ENCODE measurements around the gene ANKMY1. TPM values are rescaled to one million over a fixed set of nuclear protein-coding genes. Genes with fewer than 3 reads are reported as not detected.
A peak's percentile ranks its signal among the peaks of the same experiment; 100 is the strongest.

The ANKMY1 gene
- total RNA-seq, 2 donors from 2014 or later = 18.5 to 19.9 TPM

DNA sequence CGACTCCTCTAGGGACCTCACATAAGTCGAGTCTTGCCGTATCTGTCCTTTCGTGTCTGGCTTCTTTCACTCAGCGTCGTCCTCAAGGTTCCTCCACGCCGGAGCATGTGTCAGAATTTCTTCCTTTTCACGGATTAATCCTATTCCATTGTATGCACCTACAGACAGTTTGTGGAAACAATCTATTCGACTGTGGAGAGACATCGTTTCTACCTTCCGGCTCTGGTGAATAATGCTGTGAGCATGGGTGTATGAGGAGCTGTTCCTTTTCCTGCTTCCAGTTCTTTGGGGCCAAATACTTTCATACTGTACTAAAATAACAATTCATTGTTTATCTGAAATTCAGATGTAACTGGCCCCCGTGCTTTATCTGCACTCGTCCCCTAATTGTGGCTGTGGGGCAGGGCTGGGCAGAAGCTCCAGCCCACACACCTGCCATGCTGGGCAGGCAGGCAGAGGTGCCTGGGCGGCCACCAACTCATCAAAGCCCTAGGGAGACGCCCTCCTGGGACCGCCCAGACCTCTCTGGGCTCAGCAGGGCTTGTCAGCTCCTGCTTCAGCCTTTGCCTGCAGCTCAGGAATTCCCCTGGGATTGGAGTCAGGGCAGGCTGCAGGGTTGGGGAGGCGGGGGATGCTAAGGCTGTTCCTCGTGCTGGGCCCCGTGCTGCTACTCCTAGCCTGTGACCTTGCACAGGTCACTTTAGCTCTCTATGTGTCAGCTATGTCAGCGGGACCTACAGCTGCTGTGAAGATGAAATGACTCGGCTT, 107.8 kb downstream of the ANKMY1 start:
- no peak for DNase-seq
- ATAC-seq = no peak
- intact Hi-C loops (cut with DNase I, micrococcal nuclease) = no loop called here

DNA sequence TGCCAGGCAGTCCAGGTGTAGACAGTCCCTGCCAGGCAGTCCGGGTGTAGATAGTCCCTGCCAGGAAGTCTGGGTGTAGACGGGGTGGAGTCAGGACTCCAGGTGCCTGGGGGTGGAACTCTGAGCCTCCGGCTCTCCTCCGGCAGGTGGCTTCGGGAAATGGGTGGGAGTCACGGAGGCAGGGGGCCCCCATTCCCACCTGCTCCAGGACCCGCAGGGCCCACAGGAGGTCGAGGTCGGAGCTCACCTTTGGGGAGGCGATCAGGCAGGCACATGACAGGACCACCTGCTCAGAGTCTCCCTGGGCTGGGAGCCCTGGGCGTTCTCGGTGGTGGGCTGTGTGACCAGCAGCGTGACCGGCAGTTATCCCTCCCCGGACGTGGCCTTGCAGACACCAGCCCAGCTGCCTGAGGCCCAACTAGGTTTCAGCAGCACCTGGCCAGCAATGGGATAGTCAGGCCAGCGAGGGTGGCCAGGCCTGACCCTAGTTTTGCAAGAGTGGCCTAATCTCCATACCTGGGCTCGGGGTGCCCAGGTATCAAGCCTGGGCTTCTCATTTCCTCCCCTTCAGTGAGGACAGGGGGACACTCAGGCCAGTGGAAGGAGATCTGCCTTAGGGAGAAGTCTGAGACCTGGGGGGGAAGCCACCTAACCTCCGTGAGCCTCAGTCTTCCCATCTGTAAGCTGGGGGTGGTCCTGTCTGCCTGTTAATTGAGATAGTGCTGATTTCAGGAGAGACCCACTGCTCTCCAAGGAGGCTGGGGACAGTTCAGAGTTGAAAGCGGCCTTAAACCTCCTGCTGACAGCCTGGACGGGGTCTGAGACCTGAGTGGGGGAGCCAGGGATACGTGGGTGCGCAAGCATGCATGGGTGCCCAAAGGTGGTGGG, 109.2 kb downstream of the ANKMY1 start:
- intact Hi-C loops (cut with DNase I, micrococcal nuclease) = no loop called here
- DNase-seq (no peak), ATAC-seq (peak; percentile 41)

DNA sequence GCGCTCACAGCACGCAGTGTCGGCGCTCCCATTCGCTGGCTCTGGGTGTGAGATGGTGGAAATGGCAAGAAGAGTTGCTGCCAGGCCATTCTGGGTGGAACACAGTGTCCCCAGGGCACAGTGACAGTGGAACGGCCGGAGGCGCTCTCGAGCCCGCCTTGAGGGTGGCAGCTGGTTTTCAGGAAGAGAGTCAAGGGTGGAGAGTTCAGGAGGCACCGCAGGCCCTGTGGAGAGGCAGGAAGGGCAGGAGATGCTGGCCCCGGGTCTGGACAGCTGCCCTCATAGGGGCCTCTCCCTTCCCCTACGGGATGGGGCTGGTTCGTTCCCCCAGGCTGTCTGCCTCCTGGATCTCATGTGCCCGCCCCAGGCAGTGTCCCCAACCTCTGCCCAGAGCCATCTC, 109.9 kb downstream of the ANKMY1 start:
- DNase-seq = no peak
- intact Hi-C loops (cut with DNase I, micrococcal nuclease) = no loop called here

DNA sequence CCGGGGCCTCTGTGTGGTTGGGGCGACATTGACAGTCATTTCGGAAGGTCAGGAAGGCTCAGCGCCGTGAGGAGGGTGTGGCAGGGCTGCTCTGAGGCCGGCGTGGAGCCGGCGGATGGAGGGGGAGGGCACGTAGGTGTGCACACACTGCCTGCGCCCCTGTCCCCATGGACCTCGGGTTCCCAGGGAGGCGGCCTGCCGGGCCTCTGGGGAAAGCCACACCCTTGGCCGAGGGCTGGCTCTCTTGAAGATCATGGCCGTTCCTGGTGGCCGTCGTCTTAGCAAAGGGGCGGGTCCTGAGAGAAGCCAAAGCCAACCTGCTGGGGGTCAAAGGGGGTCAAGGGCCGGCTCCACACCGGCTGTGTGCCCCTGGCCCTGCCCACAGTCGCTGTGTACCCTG, 110.5 kb downstream of the ANKMY1 start:
- peak; percentile 53 for ATAC-seq
- intact Hi-C loops (cut with DNase I, micrococcal nuclease) = no loop called here
- DNase-seq = no peak

More for the DNA sequence above, 109.9 kb downstream of the ANKMY1 start:
- ATAC-seq = no peak

DNA sequence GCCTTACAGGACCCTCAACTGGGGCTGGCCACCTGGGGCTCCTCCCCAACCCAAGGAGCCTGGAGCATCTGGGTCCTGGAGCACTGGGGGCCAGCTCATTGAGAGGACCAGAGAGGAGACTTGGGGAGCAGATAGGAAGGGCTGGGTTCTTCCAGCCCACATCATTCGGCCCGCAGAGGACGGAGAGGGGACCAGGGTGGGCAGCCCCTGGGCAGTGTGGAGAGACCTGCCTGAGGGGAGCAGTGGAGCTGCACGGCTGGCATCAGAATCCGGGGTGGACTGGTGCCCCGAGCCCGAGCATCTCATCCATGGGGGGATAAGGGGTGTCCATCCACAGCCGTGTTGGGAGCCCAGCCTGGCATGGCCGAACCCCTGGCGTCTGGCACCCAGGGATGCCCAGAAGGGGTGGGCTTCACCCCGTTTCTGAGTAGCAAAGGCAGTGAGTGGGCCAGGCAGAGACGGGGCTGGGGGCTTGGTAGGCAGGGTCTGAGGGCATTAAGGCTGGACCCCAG, 111.1 kb downstream of the ANKMY1 start:
- DNase-seq (no peak), ATAC-seq (no peak)
- intact Hi-C loops (cut with DNase I, micrococcal nuclease) = no loop called here

DNA sequence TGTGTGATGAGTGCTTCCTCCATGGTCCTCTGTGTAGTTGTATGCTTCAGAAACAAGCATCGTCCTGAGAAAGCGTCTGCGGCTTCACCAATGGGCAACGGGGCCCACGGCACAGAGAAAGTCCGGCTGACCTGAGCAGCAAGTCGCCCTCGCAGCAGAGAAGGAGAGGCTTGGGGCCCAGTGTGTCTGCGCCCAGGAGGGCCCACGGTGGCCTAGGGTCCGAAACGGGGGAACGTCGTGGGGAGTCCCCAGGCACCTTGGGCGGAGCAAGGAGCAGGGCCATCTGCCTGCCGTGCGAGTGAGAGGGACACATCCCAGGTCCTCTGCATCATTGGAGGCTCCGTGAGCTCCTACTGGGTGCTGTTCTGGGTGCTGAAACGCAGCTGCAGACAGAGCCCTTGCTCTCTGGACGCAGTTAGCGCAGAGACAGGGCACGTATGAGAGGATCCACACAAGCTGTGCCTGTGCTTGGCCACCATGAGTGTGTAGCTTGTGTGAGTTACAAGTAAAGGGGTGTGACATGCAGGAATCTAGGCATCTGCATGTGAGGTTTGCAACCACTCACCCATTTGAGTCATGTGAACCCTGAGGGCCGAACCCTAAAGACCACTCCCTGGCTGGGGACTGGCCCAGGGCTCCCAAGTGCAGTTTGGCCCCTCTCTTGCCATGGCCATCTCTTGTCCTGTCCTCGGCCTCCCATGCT, 111.7 kb downstream of the ANKMY1 start:
- intact Hi-C loops (cut with DNase I, micrococcal nuclease) = no loop called here
- no peak for ATAC-seq
- no peak for DNase-seq

DNA sequence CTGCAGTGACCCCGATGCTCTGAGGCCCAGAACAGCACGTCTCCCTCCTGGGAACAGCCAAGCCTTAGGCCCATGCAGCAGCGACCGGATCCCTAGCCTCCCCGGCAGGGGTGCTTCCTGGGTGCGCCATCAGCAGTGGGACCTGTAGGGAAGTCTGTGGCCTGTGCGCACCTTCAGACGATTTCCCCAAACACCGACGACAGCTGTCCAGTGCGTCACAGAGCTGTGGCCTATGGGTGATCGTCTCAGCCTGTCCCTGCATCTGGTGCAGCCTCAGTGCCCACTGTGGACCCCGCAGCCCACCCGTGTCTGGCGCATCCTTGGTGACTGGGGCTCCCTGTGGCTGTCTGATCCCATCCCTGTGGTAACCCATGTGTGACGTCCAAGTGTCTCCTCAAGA, 113.3 kb downstream of the ANKMY1 start:
- ATAC-seq = no peak
- no peak for DNase-seq
- intact Hi-C loops (cut with DNase I, micrococcal nuclease) = no loop called here

DNA sequence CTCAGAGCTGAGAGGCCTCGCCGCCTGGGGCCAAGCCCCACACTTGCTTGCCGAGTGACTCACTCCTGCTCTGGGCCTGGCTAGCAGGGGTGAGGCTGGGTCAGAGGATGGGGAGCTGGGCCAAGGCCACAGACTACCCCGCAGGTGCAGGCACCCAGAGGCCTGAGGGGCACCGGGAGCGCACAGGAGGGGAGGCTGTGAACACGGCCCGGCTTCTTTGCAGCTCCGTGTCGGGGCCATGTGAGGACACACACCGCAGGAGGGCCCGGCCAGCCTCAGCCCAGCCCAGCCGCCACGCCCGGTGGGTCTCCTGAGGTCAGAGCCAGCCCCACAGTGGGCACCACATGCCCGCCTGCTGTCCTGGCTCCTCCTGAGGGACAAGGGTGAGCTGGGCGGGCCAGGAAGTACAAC, 113.9 kb downstream of the ANKMY1 start:
- intact Hi-C loops (cut with DNase I, micrococcal nuclease) = no loop called here
- ATAC-seq = no peak
- no peak for DNase-seq

DNA sequence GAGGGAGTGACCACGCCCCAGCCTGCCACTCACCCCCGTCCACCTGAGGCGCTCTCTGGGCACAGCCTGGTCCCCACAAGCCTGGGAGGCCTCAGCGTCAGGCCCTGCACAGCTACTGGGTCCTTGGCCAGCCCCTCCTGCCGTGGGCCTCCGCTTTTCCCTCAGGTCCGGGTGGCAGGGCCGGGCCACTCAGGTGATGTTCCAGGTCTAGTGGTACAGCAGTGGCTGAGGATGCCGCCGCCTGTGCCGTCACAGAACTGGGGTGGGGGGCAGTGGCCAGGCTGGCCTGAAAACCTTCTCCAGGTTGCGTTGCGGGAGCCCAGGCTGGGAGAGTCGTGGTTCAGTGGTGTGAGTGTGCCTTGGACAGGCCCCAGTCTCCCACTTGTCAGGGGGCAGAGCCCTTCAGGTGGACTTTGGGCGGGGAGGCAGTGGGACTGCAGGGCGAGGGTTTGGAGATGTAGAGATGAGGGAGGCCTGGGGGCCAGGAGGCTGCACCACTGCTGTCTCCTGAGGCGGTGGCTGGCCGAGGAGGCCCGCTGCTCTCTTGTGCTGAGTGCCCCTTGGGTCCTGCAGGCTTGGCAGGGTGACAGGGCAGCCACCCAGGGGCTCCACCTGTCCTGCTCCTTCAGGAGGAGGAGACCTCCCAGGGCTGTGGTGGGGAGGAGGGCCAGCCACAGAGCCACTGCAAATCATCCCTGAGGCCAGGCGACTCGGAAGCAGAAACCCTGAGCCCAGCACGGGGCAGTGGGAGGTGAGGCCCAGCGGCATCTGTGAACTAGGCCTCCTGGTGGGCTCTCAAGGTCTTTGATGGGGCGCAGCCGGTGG, 114.7 kb downstream of the ANKMY1 start:
- intact Hi-C loops (cut with DNase I, micrococcal nuclease) = no loop called here
- ATAC-seq (no peak), DNase-seq (no peak)

DNA sequence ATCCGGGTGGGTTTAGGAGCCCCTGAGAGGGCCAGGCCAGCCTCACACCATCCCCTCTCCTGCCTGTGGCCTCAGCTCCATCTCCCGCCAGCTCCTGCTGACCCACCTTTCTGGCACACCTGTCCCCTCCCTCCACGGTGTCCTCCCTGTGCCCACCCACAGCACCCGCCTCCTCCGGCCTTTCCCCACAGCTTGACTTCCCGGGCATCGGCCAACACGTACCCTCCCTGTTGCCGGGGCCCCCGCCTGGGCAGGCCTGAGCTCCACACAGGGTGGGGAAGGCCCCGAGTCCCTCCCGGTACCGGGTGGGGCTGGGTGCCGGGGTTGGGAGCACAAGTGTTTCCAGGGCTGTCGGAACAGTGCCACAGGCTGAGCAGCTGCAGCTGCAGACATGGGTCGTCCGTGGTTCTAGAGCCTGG, 115.8 kb downstream of the ANKMY1 start:
- intact Hi-C loops (cut with DNase I, micrococcal nuclease) = no loop called here
- no peak for DNase-seq
- ATAC-seq = no peak

DNA sequence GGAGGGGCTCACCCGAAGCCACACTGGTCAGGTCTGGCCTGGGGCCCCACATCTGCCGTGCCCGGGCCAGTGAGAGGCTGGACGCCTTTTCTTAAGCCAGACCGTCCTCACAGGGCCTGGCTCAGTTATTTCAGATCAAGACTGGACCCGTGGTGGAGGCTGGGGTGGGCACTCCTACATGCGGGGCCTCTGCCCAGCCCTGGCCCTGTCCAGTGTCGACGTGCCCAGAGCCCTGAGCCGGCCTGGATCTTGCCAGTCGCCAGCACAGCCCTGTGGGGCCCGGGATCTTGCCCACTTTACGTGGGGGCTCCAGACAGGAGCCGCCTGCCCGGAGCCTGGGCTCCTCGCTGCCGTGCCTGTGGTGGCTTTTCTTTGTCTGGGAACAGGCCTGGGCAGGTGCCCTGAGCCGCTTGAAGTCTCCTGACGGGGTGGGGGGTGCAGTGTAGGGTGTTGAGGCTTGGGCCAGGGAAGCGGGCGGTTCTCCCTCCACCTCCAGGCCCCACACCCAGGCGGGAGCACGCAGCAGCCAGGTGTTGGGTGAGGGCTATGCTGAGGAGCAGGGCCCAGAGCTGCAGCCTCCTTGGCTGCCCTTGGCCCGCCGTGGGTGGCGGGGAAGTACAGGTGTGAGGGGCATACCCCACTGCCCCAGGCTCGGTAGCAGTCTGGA, 116.3 kb downstream of the ANKMY1 start:
- DNase-seq (no peak), ATAC-seq (no peak)
- intact Hi-C loops (cut with DNase I, micrococcal nuclease) = no loop called here

DNA sequence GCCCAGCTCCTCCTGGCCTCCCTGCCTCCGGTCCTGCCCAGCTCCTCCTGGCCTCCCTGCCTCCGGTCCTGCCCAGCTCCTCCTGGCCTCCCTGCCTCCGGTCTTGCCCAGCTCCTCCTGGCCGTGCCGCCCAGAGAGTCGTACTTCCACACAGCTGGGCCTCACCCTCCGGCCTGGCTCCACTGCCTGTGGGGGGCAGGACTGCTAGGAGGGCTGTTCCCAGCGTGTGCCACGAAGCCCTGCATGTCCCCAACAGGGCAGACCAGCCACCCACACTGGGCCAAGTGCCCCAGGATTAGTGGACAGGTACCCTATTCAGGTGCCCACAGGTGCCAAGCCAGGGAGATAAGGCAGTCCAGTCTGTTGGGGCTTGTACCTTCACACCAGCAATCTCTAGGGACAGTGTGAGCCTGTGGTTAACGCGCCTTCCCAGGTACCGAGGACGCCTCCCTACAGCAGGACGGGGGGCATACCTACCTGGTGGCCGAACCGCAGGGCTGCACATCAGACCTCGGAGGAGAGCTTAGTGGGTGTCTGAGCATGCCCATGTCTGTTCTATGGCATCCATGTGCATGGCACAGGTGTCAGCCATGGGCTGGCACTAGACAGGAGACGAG, 117.0 kb downstream of the ANKMY1 start:
- intact Hi-C loops (cut with DNase I, micrococcal nuclease) = no loop called here
- DNase-seq (no peak), ATAC-seq (no peak)

DNA sequence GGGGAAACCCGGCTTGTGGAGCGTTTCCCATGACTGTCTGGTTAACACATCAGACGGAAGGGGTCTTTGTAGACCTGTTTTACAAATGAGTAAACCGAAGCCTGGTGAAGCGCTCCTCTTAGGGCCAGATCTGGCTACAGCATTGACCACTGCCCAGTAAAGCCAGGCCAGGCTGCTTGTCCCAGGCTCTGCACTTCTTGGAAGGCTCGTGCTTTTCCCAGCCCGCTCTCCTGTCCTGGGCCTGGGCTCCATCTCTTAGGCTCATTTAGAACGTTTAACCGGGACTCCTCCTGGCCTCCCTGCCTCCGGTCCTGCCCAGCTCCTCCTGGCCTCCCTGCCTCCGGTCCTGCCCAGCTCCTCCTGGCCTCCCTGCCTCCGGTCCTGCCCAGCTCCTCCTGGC, 117.5 kb downstream of the ANKMY1 start:
- intact Hi-C loops (cut with DNase I, micrococcal nuclease) = no loop called here
- DNase-seq = no peak
- no peak for ATAC-seq

DNA sequence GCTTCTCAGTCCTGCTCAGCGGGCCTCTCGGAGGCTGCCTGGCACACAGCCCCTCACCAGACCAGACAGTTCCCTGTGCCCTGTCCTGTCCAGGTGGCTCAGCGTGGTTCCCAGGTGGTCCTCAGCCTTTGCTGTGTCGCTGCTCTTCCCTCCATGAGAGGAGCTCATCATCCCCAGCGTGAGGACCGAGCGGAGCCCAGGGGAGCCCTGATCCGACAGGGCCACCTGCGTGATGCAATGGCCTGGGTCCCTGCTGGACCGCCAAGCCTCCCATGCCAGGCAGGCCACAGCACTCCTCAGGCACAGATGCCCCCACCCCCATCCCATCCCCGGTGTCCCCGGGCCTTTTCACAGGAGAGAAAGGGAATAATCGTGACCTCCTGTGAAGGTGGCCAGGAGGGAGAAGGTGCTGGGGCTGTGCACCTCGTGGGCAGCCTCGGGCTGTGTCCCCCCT, 118.1 kb downstream of the ANKMY1 start:
- peak in 1 of 2 donors; percentile 2 for DNase-seq
- no peak for ATAC-seq
- intact Hi-C loops (cut with DNase I, micrococcal nuclease) = loop anchor here (2.0 to 5.0 kb wide), 2 partner anchors 207 to 209 kb away; no protein-coding TSS in a partner anchor

DNA sequence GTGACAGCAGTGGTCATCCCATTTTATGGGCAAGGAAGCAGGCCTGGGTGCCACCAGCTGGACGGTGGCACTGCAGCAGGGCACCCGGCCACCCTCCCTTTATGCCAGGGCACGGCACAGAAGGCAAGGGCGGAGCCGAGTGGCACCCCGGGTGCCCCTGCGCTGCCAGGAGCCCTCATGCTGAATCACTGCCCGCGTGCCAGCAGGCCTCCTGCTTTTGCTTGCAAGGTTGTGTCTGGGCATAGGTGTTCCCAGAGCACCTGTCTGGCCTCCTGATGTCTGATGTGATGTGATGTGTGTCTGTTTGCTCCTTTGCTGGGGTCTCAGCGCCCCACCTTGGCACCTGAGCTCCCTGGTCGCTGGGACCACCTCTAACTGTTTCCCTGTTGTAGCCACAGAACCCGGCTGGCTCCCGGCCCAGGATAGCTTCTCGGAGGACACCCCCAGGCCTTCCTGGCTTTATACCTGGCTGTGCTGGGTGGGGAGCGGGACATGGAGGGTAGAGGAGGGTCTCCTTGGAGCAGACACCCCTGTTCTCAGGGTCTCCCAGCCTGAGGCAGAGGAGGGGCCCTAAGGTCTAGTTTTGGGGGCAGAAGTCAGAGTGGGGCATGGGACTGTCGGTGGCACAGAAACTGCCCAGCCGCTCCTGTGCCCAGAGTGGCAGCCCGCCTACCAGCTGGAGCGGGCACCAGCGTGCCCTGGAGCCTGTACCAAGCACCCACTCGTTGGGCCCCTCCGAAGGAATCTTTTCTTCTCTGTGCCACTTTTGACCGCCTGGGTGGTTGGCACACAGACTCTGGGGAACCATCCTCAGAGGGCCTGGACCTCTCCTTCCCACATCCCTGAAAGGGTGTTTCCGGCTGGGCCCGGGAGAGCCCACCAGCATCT, 118.7 kb downstream of the ANKMY1 start:
- ATAC-seq (no peak), DNase-seq (peak in 1 of 2 donors; percentile 3)
- intact Hi-C loops (cut with DNase I, micrococcal nuclease) = loop anchor here (2.0 to 5.0 kb wide), 2 partner anchors 207 to 208 kb away; no protein-coding TSS in a partner anchor

Measured in left colon (tissue), 2 donors.